CD4-positive, alpha-beta T cell treated with Interleukin-17A for 4 hours (primary cell): ENCODE results near the gene LONRF3.

Experiments
- DNase-seq: peaks from one replicate; pipeline ENCODE4 v3.0.0-alpha.2; 2020; ENCODE audit warnings: mixed read lengths

LONRF3 gene

DNA sequence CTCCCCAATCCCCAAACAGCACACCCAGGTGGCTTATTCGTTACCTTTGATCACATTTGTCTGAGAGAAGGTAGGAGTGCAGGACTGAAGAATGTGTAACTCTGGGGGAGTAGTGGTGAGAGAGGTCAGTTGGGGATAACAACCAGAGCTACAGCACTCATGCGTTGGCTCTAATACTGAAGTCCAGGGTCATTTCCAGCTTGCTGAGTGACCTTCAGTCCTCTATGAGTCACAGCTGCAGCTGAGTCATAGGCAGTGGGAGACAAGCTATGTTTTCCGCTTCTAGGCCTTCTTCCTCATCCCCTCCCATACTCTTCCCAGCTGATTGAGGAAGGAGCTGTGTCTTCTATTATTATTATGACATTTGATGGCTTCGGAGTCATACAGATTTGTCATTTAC, 66.8 kb downstream of the LONRF3 start:
- DNase-seq, result no peak

DNA sequence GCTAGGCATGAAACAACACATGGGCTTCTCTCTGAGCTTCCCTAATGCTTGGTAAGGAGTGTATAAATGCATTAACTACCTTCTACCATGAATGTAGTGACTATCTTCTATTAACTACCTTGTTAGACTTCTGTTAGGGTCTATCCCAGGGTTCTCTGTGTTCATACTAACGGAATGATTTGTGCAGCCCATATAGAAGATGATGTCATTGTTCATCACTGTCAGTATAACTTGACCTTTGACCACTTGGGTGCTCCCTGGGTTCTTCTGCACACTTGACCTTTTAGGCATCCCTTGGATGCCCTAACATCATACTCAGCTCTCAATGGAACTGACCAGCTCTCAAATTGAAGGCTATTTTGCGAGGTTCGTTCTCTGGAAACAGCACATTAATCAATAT, 67.6 kb downstream of the LONRF3 start:
- no peak for DNase-seq

DNA sequence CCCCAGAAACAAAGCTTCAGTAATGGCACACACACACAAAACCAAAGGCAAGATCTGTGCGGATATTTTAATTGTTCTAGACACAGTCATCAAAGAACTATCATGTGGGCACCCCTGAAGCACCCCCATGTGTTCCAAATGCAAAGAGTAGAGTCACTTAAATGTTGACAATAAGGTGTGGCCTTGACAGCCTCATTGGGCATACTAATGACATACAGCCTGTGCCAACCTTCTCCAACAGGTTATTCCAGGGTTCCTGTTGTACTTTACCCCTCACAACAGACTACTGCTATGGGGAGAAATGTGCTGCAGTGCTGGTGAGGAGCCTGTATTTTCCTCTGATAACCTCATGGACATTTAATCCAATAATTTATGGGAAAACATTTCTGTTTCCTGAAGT, 68.6 kb downstream of the LONRF3 start:
- no peak for DNase-seq

DNA sequence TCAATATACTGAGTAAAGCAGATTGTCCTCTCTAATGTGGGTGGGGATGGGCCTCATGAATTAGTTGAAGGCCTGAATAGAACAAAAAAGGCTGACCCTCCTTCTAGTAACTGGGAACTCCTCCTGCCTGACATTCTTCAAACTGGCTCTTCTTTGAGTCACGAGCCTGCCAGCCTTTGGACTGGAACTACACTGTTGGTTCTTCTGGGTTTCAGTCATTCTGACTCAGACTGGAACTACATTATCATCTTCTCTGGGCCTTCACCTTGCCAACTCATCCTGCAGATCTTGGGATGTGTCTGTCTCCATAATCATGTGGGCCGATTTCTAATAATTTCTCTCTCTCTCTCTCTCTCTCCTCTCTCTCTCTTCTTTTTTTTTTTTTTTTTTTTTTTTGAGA, 71.5 kb downstream of the LONRF3 start:
- no peak for DNase-seq

DNA sequence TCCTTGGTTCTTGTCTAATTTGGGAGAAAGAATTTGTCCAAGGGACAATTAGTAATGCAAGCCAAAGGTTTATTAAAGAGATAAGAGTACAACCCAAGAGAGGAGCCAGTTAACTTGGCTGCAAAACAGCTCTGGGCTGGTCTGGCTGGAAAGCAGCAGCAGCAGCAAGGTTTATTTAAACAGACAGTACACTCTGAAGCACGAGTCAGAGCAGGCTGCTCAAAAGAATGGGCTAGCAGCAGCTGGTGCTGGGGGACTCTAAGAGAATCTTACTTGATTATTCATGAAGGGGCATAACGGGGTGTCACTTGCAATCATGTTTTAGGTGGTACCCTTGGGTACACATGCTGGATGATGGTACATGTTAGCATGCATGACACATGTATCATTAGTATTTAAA, 81.3 kb downstream of the LONRF3 start:
- no peak for DNase-seq

DNA sequence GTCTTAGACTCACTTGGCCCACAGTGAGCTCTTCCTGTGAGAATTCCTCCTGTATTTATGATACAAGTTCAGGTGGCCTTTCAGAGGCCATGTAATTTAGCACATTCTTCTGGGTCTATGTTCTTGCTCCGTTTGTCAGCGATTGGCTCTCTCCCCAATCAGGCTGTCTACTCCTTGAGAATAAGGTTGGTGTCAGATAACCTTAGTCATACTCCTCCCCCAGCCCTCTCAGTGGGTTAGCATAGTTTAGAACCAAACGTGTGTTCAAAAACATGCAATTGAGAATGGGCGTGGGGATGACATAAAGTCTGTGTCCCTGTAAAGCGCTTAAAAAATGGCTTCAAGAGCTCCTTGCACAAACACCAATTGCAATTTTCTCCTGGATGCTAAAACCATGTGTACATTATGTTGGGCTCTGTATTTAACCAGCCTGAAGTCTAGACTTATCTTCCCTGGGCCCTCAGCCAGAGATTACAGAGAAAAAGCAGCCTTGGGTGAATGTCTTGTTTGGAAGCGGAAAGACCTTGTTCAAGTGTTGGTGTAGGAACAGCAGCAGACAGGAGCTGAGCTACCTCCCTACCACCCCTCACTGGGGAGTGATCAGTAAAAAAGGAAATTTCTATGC, 88.4 kb downstream of the LONRF3 start:
- no peak for DNase-seq

DNA sequence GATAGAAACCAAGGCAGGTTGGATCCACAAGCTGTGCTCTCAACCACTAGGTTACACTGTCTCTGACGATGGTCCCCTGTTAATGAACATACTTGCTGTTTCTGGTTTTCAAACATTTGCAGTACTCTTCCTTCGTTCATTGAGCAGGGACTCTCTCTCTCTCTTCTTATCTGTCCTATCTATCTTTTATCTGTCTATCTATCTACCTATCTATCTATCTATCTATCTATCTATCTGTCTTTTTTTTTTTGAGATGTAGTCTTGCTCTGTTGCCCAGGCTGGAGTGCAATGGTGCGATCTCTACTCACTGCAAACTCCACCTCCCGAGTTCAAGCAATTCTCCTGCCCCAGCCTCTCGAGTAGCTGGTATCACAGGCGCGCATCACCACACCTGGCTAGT, 89.0 kb downstream of the LONRF3 start:
- no peak for DNase-seq

DNA sequence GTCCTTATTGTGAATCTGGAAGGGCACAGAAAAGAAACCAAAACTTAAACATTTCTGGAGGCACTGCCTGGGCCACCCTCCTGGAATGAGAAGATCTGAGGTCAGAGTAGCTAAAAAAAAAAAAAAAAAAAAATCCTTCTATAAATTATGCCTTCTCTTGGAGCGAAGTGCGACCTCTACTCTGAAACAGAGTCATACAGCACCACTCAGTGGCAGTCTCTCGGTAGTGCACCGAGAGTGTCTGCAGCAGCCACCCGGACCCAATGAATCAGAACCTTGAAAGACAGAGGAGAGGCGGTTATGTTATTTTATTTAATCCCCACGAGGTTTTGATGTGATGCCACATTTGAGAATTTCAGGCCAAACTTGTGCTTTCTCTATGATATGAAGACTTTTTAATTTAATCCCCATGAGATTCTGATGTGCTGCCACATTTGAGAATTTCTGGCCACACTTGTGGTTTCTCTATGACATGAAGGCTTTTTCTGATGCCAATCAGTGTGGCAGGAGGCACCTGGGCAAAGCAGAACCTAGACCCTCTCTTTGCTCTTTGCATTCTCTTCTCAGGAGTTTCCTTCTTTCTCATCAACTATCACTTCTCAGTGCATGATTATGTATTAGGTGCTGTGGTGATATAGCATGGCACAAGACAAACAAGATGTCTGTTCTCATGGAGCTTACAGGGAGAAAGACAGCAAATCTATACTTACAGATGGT, 92.8 kb downstream of the LONRF3 start:
- peak; percentile 45 for DNase-seq
